A549 (cell line): Measurements from ENCODE around the gene XBP1. TPM values are rescaled to one million over a fixed set of nuclear protein-coding genes. Genes with fewer than 3 reads are reported as not detected.

Experiments
- ATAC-seq, 2 experiments: fragments of 200-7000 bp in 1 of 2; fragments of >200 bp in 1 of 2; cut with Nextera tagmentation in 1 of 2; cut with Tn5 transposase in 1 of 2; 3 replicates each; pipeline versions ENCODE4 v1.8.0 to v1.9.1; 2018 to 2020; ENCODE audit warnings: mild to moderate bottlenecking in 1 of 2, moderate library complexity in 1 of 2
- CTCF ChIA-PET: fragments of 300-600 bp; sonication (Branson Sonifier 250); formaldehyde crosslinking; extraction: SDS; loops from one replicate; lab custom pipeline; 2021; ENCODE audit warnings: antibody characterized with exemption, inconsistent platforms; lab: Yijun Ruan, JAX
- POLR2A ChIA-PET: fragments of 350-600 bp; formaldehyde crosslinking; extraction: SDS; loops from one replicate; lab custom pipeline; 2021; ENCODE audit warnings: antibody characterized with exemption, inconsistent platforms; lab: Yijun Ruan, JAX
- DNase-seq, 2 experiments: peaks; one replicate each; pipeline versions ENCODE4 v3.0.0 to v3.0.0-alpha.2; 2011 to 2016; ENCODE audit warnings: low read depth in 1 of 2, low spot score in 1 of 2
- FAIRE-seq: peaks from 2 replicates; lab custom pipeline; 2011; peaks lifted over from hg19 to GRCh38; lab: Jason Lieb, UNC
- H3K27ac ChIP-seq, 2 experiments: fragments of >200 bp; sonication (Bioruptor Twin); formaldehyde crosslinking; 3 replicates each; pipeline ENCODE4 v1.5.1; 2016 to 2017
- H3K4me1 ChIP-seq: fragments of >200 bp; sonication (Bioruptor Twin); formaldehyde crosslinking; 3 replicates; pipeline ENCODE4 v1.6.1; 2016
- H3K4me2 ChIP-seq: fragments of >200 bp; sonication (Bioruptor Twin); formaldehyde crosslinking; 3 replicates; pipeline ENCODE4 v1.6.1; 2016
- H3K4me3 ChIP-seq: fragments of >200 bp; sonication (Bioruptor Twin); formaldehyde crosslinking; 3 replicates; pipeline ENCODE4 v1.5.1; 2016
- H3K9me3 ChIP-seq: fragments of >200 bp; sonication (Bioruptor Twin); formaldehyde crosslinking; 3 replicates; pipeline ENCODE4 v1.6.1; 2016
- CBX8 ChIP-seq: fragments of 200-600 bp; sonication (generic); IDR thresholded peaks from 2 replicates; pipeline ENCODE4 v1.6.1; 2016
- CHD2 ChIP-seq: fragments of 150-350 bp; IDR thresholded peaks from 2 replicates; pipeline ENCODE4 v1.6.1; 2014; ENCODE audit warnings: low read length; ENCODE audit not compliant: partially characterized antibody
- CTCF ChIP-seq: fragments of >200 bp; sonication (Bioruptor Twin); formaldehyde crosslinking; IDR thresholded peaks from 3 replicates; pipeline ENCODE4 v1.5.1; 2016
- EHMT2 ChIP-seq: fragments of 200-600 bp; sonication (generic); IDR thresholded peaks from 2 replicates; pipeline ENCODE4 v1.6.1; 2016; ENCODE audit warnings: antibody characterized with exemption, low read depth, mild to moderate bottlenecking, moderate library complexity
- ELK1 ChIP-seq: fragments of 150-350 bp; IDR thresholded peaks from 2 replicates; pipeline ENCODE4 v1.6.1; 2014; ENCODE audit warnings: low read depth, mild to moderate bottlenecking, low read length
- EP300 ChIP-seq, 2 experiments: fragments of >200 bp; sonication (Bioruptor Twin); formaldehyde crosslinking; IDR thresholded peaks; 2 replicates in 1 of 2; 3 replicates in 1 of 2; pipeline ENCODE4 v1.6.1; 2016 to 2017
- FOXS1 ChIP-seq: fragments of 250-450 bp; sonication (Bioruptor Pico); IDR thresholded peaks from 2 replicates; pipeline ENCODE4 v1.5.0; 2020; ENCODE audit warnings: mild to moderate bottlenecking, moderate library complexity
- GATA3 ChIP-seq: IDR thresholded peaks from 2 replicates; pipeline ENCODE4 v1.6.1; 2012; ENCODE audit warnings: borderline replicate concordance
- HDAC2 ChIP-seq: fragments of 200-600 bp; sonication (generic); IDR thresholded peaks from 2 replicates; pipeline ENCODE4 v1.6.1; 2016
- HEYL ChIP-seq: fragments of 250-450 bp; sonication (Bioruptor Pico); IDR thresholded peaks from 2 replicates; pipeline ENCODE4 v1.8.0; 2021; ENCODE audit warnings: mild to moderate bottlenecking, moderate library complexity
- HOXA7 ChIP-seq: fragments of 250-450 bp; sonication (Bioruptor Pico); IDR thresholded peaks from 2 replicates; pipeline ENCODE4 v1.5.0; 2020; ENCODE audit warnings: mild to moderate bottlenecking, moderate library complexity
- HOXB5 ChIP-seq: fragments of 250-450 bp; sonication (Bioruptor Pico); IDR thresholded peaks from 2 replicates; pipeline ENCODE4 v1.5.0; 2020; ENCODE audit warnings: mild to moderate bottlenecking, moderate library complexity
- JUN ChIP-seq, 2 experiments: fragments of >200 bp; sonication (Bioruptor Twin); formaldehyde crosslinking; IDR thresholded peaks; 2 replicates in 1 of 2; 3 replicates in 1 of 2; pipeline ENCODE4 v1.6.1; 2016 to 2017
- KDM1A ChIP-seq: fragments of 200-600 bp; sonication (generic); IDR thresholded peaks from 2 replicates; pipeline ENCODE4 v1.6.1; 2016; ENCODE audit warnings: low read depth, mild to moderate bottlenecking
- MAX ChIP-seq: IDR thresholded peaks from 2 replicates; pipeline ENCODE4 v1.6.1; 2012
- NFE2L2 ChIP-seq: fragments of 150-350 bp; conservative IDR thresholded peaks from 2 replicates; pipeline ENCODE4 v1.6.1; 2014; ENCODE audit warnings: low read length
- NPAS2 ChIP-seq: fragments of 250-450 bp; sonication (Bioruptor Pico); IDR thresholded peaks from 2 replicates; pipeline ENCODE4 v1.8.0; 2022; ENCODE audit warnings: mild to moderate bottlenecking, moderate library complexity, borderline replicate concordance
- NR3C1 ChIP-seq: fragments of >200 bp; sonication (Bioruptor Twin); formaldehyde crosslinking; IDR thresholded peaks from 3 replicates; pipeline ENCODE4 v1.6.1; 2017
- POLR2A ChIP-seq: IDR thresholded peaks from 2 replicates; pipeline ENCODE4 v1.6.1; 2012; ENCODE audit warnings: mild to moderate bottlenecking, low read length
- POLR2AphosphoS2 ChIP-seq: conservative IDR thresholded peaks from 2 replicates; pipeline ENCODE4 v1.6.1; 2012; ENCODE audit warnings: low read length, improper control_type of control experiment, inconsistent platforms
- RAD21 ChIP-seq, 2 experiments: fragments of >200 bp in 1 of 2; sonication (Bioruptor Twin) in 1 of 2; formaldehyde crosslinking in 1 of 2; IDR thresholded peaks in 1 of 2; conservative IDR thresholded peaks in 1 of 2; 2 replicates in 1 of 2; 3 replicates in 1 of 2; pipeline ENCODE4 v1.6.1; 2012 to 2018; ENCODE audit warnings: inconsistent platforms in 1 of 2
- RFX5 ChIP-seq: fragments of 450-650 bp; IDR thresholded peaks from 2 replicates; pipeline ENCODE4 v1.7.1; 2014; ENCODE audit warnings: antibody characterized with exemption, mild to moderate bottlenecking, moderate library complexity
- SMC3 ChIP-seq: fragments of >200 bp; sonication (Bioruptor Twin); formaldehyde crosslinking; IDR thresholded peaks from 3 replicates; pipeline ENCODE4 v1.6.1; 2018; ENCODE audit warnings: inconsistent platforms
- USF2 ChIP-seq: fragments of 450-650 bp; IDR thresholded peaks from 2 replicates; pipeline ENCODE4 v1.6.1; 2014; ENCODE audit warnings: antibody characterized with exemption
- ZC3H11A ChIP-seq: fragments of 450-650 bp; IDR thresholded peaks from 2 replicates; pipeline ENCODE4 v1.6.1; 2014; ENCODE audit warnings: antibody characterized with exemption, mild to moderate bottlenecking
- WGBS: methylation state at CpG from one replicate; pipeline ENCODE4 v1.1.6; 2017; ENCODE audit errors: missing lambda C conversion rate; 5-methylcytosine and 5-hydroxymethylcytosine counted together
- polyA plus RNA-seq, 4 experiments: library from polyadenylated mRNA; depleted of rRNA in 3 of 4; stranded (reverse); fragments of >200 nt; fragmentation: RNase III in 1 of 4; extraction: RNeasy Plus Mini Kit Qiagen cat#74134 plus additional on column Dnase treatment in 1 of 4; gene quantifications; 2 replicates in 3 of 4; 3 replicates in 1 of 4; pipeline ENCODE4 v1.2.3, GENCODE V29; 2011 to 2017
- TF ChIP-seq, protein P1 (sequence below): fragments of 250-450 bp; sonication (Bioruptor Pico); IDR thresholded peaks from 2 replicates; pipeline ENCODE4 v1.5.0; 2020; ENCODE audit warnings: low read depth, mild to moderate bottlenecking, moderate library complexity

Gene XBP1
- polyA plus RNA-seq, 2 of the 4 experiments (the other 2 are of a cell fraction), result 34.1 to 172 TPM

- H3K9me3 ChIP-seq, result no peaks in the 10 kb centered on the region
- H3K4me3 ChIP-seq, result no peak overlapping the region
- no peak for ATAC-seq
- CTCF ChIA-PET, result interaction anchor here (4.4 to 4.9 kb wide), 2 partner anchors 9 to 12 kb away, joined by 15 to 27 read pairs; no protein-coding TSS in a partner anchor
- no peak for TF ChIP-seq HOXA7 (CRISPR knock-in tag)
- TF ChIP-seq, all 56 proteins: peak for 0
- Histone ChIP-seq H3K4me2 (no peak overlapping the region), H3K4me1 (peaks cover 54% of the 10 kb centered on the region), H3K27ac (no peak overlapping the region)
- no peak for DNase-seq
- 50% methylated on average over 2 of the region's 2 CpGs for WGBS
- no peak for FAIRE-seq
- POLR2A ChIA-PET, result no interaction called here
Measured at GRCh38 chr22:28817064-28817463, 16.7 kb upstream of the XBP1 start.

DNA sequence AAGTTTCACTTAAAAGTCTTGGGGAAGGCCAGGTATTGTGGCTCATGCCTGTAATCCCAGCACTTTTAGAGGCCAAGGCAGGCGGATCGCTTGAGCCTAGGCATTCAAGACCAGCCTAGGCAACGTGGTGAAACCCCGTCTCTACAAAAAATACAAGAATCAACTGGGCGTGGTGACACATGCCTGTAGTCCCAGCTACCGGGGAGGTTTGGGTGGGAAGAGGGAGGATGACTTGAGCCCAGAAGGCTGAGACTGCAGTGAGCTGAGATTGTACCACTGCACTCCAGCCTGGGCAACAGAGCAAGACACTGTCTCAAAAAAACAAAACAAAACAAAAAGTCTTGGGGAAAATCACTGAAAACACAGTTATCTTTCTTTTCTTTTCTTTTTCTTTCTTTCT lies 15.4 kb upstream of the XBP1 start:
- H3K4me1 ChIP-seq, result peaks cover 54% of the 10 kb centered on the region
- no peaks in the 10 kb centered on the region for H3K9me3 ChIP-seq
- ChIA-PET CTCF (interaction anchor here (0.7 to 1.6 kb wide), 3 partner anchors 41 to 795 kb away, joined by 3 to 5 read pairs (median 4); no protein-coding TSS in a partner anchor), POLR2A (no interaction called here)
- H3K27ac ChIP-seq, result 0 out of 6 replicates have a peak overlapping the region, but pooled peaks have one; percentile 9 to 36
- FAIRE-seq (no peak), DNase-seq (no peak), ATAC-seq (no peak)
- no peak overlapping the region for H3K4me2 ChIP-seq
- no peak overlapping the region for H3K4me3 ChIP-seq
- TF ChIP-seq POLR2A, result no peak
- TF ChIP-seq RAD21 (conservative IDR thresholded peaks at IDR 0.05 in 1 of 2, IDR thresholded peaks at IDR 0.05 in 1 of 2), result no peak
- TF ChIP-seq JUN (IDR thresholded peaks at IDR 0.05), result no peak
- TF ChIP-seq, protein P1, sequence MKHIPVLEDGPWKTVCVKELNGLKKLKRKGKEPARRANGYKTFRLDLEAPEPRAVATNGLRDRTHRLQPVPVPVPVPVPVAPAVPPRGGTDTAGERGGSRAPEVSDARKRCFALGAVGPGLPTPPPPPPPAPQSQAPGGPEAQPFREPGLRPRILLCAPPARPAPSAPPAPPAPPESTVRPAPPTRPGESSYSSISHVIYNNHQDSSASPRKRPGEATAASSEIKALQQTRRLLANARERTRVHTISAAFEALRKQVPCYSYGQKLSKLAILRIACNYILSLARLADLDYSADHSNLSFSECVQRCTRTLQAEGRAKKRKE (CRISPR knock-in tag), result no peak
- TF ChIP-seq SMC3, result no peak
- no peak for TF ChIP-seq GATA3
- TF ChIP-seq CBX8, result no peak
- no peak for TF ChIP-seq POLR2AphosphoS2
- no peak for TF ChIP-seq ZC3H11A
- TF ChIP-seq USF2, result no peak
- no peak for TF ChIP-seq HOXB5
- 78% methylated on average over 6 of the region's 6 CpGs for WGBS

DNA sequence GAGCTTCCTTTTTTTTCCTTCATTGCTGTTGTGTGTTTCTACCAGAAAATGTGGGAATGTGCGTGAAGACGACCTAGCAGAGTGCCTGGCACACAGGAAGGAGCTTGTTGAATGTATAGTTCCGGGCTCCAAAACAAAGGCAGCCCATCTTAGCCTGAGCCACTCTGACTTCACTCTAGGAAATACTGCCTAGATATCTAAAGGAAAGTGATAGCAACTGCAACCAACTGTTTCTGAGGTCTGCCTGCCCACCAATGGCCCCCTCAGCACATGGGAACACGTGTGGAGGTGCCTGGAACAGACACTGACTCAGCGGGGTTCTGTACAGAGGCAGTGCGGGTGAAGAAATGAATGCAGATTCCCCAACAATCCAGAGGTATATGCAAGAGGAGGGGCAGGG lies 14.7 kb upstream of the XBP1 start:
- POLR2A ChIA-PET, result no interaction called here

More for the DNA sequence above, 14.7 kb upstream of the XBP1 start:
- ATAC-seq (no peak), FAIRE-seq (no peak), DNase-seq (no peak)
- CTCF ChIA-PET, result interaction anchor here (1.4 to 4.2 kb wide), 3 partner anchors 14 to 215 kb away, joined by 4 to 19 read pairs (median 5); no protein-coding TSS in a partner anchor
- H3K4me1 ChIP-seq, result peaks cover 52% of the 10 kb centered on the region
- H3K4me3 ChIP-seq, result no peak overlapping the region
- H3K27ac ChIP-seq, result peak overlapping the region; percentile 38 to 77; a peak in 3 of 6 replicates
- no peak overlapping the region for H3K4me2 ChIP-seq
- no peaks in the 10 kb centered on the region for H3K9me3 ChIP-seq
- TF ChIP-seq FOXS1 (CRISPR knock-in tag) (no peak), EP300 (IDR thresholded peaks at IDR 0.05) (no peak), EHMT2 (no peak), HOXB5 (no peak), ELK1 (no peak), HDAC2 (no peak), CBX8 (no peak), CHD2 (no peak), CTCF (no peak), RFX5 (no peak), NR3C1 (no peak), KDM1A (no peak), ZC3H11A (no peak), USF2 (no peak), HEYL (CRISPR knock-in tag) (no peak), MAX (no peak), NPAS2 (CRISPR knock-in tag) (no peak), POLR2A (no peak), NFE2L2 (no peak)
- TF ChIP-seq, protein P1 (CRISPR knock-in tag), result no peak
- WGBS, result 78% methylated on average over 6 of the region's 6 CpGs
